ENCODE results near the gene CFHR1. TPM values are rescaled to one million over a fixed set of nuclear protein-coding genes. Genes with fewer than 3 reads are reported as not detected.

Gene CFHR1
- total and polyA plus RNA-seq, 9 donors: 0.30 to 1.5 (median 0.86) TPM; not detected in 3

- intact Hi-C loops (cut with DNase I): no loop called here
- no peaks in the 10 kb centered on the region for H3K9me3 ChIP-seq
- H3K4me1 ChIP-seq (ENCODE audit: insufficient read depth): no peaks in the 10 kb centered on the region
- DNase-seq: no peak
- H3K4me3 ChIP-seq: no peak overlapping the region
- TF ChIP-seq CTCF (IDR thresholded peaks at IDR 0.05) (no peak), EP300 (IDR thresholded peaks at IDR 0.05) (no peak), POLR2A (IDR thresholded peaks at IDR 0.05) (no peak)
- H3K36me3 ChIP-seq: no peaks in the 10 kb centered on the region
- no peak overlapping the region for H3K27ac ChIP-seq
- WGBS, 3 donors: 90 to 94% (median 92%) methylated on average over 4 of the region's 4 CpGs
- no peaks in the 10 kb centered on the region for H3K27me3 ChIP-seq
These were observed 53.9 kb downstream of the CFHR1 start for GRCh38 chr1:196873385-196873784.

GRCh38 chr1:196875935-196876334, 56.4 kb downstream of the CFHR1 start:
- Histone ChIP-seq H3K36me3 (no peaks in the 10 kb centered on the region), H3K4me3 (no peak overlapping the region), H3K9me3 (no peaks in the 10 kb centered on the region), H3K27ac (no peak overlapping the region), H3K27me3 (no peaks in the 10 kb centered on the region), H3K4me1 (ENCODE audit: insufficient read depth) (no peaks in the 10 kb centered on the region)
- TF ChIP-seq POLR2A (IDR thresholded peaks at IDR 0.05) (no peak), CTCF (IDR thresholded peaks at IDR 0.05) (no peak), EP300 (IDR thresholded peaks at IDR 0.05) (no peak)
- 98 to 99% (median 98%) methylated on average over 3 of the region's 3 CpGs for WGBS, 3 donors
- no peak for DNase-seq
- intact Hi-C loops (cut with DNase I): no loop called here

- 2 to 5% (median 3%) methylated on average over 29 of the region's 29 CpGs for WGBS, 3 donors
- H3K27ac ChIP-seq: no peak overlapping the region
- H3K4me1 ChIP-seq (ENCODE audit: insufficient read depth): no peaks in the 10 kb centered on the region
- no peaks in the 10 kb centered on the region for H3K36me3 ChIP-seq
- peak in 1 of 5 donors; percentile 15 for DNase-seq
- intact Hi-C loops (cut with DNase I): no loop called here
- no peak for TF ChIP-seq CTCF (IDR thresholded peaks at IDR 0.05)
- TF ChIP-seq EP300 (IDR thresholded peaks at IDR 0.05): no peak
- TF ChIP-seq POLR2A (IDR thresholded peaks at IDR 0.05): no peak
- no peaks in the 10 kb centered on the region for H3K9me3 ChIP-seq
- no peaks in the 10 kb centered on the region for H3K27me3 ChIP-seq
- H3K4me3 ChIP-seq: no peak overlapping the region
These were observed 58.4 kb downstream of the CFHR1 start for GRCh38 chr1:196877964-196878363.

Other genes with a start within 250 kb of the CFHR1 start
- 10 to 100 TPM in 6 of 7 donors, 1 to 10 TPM in 1; 9.3 to 34.9 (median 22.1) TPM for gene KCNT2, start 211.3 kb upstream of the CFHR1 start, total RNA-seq
- gene KCNT2, start 211.3 kb upstream of the CFHR1 start, polyA plus RNA-seq: 1 to 10 TPM; 5.3 to 9.4 TPM
- gene CFH, start 167.7 kb upstream of the CFHR1 start, total RNA-seq: 100 to 1,000 TPM in 6 of 7 donors, 10 to 100 TPM in 1; 95.4 to 438 (median 271) TPM
- 100 to 1,000 TPM; 177 to 351 TPM for gene CFH, start 167.7 kb upstream of the CFHR1 start, polyA plus RNA-seq
- gene CFHR3, start 44.9 kb upstream of the CFHR1 start, total RNA-seq: 1 to 10 TPM in 1 of 7 donors, under 1 TPM in 6; 0.11 to 1.0 (median 0.56) TPM
- under 1 TPM; 0.24 to 0.25 TPM for gene CFHR3, start 44.9 kb upstream of the CFHR1 start, polyA plus RNA-seq
- gene CFHR4, start 68.3 kb downstream of the CFHR1 start, total RNA-seq: not detected
- gene CFHR4, start 68.3 kb downstream of the CFHR1 start, polyA plus RNA-seq: not detected
- gene CFHR2, start 124.0 kb downstream of the CFHR1 start, total RNA-seq: under 1 TPM in 1 of 7 donors, not detected in 6; 0.38 TPM
- gene CFHR2, start 124.0 kb downstream of the CFHR1 start, polyA plus RNA-seq: under 1 TPM in 1 of 2 donors, not detected in 1; 0.25 TPM
- gene CFHR5, start 157.8 kb downstream of the CFHR1 start, total RNA-seq: not detected
- under 1 TPM in 1 of 2 donors, not detected in 1; 0.10 TPM for gene CFHR5, start 157.8 kb downstream of the CFHR1 start, polyA plus RNA-seq
- not detected for gene F13B, start 247.5 kb downstream of the CFHR1 start, total RNA-seq
- not detected for gene F13B, start 247.5 kb downstream of the CFHR1 start, polyA plus RNA-seq

All from ovary (tissue), 9 donors.